ENCODE results near the gene OVCA2.

OVCA2 gene

DNA sequence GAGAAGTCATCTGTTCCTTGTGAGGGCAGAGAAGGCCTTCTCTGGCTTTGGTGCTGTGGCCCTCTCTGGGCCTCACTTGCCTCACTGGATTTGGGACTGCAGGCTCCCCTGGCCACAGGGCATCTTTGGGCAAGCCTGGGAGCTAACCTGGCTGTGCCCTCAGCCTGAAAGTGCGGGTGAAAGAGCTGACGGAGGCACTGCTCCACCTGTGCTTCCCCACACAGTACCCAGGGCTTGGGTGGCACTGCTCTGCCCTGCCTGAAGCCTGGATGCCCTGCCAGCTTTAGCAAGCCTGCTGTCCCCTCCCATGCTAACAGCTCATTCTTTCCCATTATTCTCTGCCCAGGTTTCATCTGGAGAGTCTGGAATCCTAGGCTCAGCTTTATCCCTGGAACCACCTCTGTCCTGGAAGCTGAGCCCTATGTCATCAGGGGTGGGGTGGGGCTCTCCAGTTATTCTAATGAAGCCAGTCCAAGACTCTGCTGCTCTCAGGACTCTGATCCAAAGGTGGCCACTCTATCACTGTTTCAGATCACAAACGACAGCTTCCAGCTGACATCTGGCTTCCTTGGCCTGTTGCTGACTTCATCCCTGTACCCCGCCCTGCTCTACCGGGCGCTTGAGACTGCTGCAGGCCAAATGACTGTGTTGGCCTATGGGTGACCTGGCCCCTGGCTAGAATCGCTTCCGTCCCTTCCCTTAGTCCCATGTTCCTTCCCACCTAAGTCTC lies 42.4 kb downstream of the OVCA2 start:
- TF ChIP-seq, protein P1, sequence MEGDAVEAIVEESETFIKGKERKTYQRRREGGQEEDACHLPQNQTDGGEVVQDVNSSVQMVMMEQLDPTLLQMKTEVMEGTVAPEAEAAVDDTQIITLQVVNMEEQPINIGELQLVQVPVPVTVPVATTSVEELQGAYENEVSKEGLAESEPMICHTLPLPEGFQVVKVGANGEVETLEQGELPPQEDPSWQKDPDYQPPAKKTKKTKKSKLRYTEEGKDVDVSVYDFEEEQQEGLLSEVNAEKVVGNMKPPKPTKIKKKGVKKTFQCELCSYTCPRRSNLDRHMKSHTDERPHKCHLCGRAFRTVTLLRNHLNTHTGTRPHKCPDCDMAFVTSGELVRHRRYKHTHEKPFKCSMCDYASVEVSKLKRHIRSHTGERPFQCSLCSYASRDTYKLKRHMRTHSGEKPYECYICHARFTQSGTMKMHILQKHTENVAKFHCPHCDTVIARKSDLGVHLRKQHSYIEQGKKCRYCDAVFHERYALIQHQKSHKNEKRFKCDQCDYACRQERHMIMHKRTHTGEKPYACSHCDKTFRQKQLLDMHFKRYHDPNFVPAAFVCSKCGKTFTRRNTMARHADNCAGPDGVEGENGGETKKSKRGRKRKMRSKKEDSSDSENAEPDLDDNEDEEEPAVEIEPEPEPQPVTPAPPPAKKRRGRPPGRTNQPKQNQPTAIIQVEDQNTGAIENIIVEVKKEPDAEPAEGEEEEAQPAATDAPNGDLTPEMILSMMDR (IDR thresholded peaks at IDR 0.05; ENCODE audit: insufficient read depth, low read depth, low read length, missing control alignments), result no peak
- DNase-seq (ENCODE audit: low read depth), result no peak
- H3K4me3 ChIP-seq (ENCODE audit: low read depth, low read length), result no peak overlapping the region

DNA sequence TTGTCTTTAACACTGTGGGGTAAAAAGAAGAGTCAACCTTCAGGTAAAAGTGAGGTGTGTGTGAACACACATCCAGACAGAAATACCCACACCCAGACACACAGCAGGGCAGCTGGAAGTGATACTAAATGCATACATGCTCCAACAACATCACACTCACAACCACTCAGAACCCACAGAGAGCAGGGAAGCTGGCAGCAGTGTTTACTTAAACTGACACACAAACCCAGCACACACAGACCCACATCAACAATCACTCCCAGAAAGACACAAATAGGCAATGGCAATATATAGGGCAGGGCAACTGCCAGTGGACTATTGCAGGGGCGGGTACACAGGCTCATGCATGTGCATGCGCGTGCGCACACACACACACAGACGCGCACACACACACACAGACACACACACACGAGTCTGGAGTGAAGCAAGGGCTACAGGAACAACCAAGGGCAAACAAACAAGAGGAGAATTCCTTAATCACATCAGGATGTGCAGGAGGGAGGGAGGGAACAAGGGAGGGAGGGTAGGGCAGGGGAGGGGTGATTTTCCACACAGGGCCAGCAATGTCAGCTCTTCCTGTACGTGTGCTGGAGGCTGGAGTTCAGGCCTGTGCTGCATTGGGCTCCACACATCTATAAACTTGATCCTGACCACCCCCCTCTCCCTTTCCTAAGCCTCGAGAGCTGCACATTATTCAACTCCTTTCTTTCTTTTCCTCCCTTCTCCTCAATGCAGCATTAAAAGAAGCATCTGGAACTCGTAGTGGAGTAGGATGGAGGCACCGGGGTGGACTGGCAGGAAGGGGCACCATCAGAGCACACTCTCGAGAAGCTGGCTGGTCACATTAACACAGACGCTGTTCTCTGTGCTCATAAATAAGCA lies 43.2 kb downstream of the OVCA2 start:
- no peak for DNase-seq (ENCODE audit: low read depth)
- H3K4me3 ChIP-seq (ENCODE audit: low read depth, low read length), result no peak overlapping the region
- TF ChIP-seq, protein P1 (IDR thresholded peaks at IDR 0.05; ENCODE audit: insufficient read depth, low read depth, low read length, missing control alignments), result no peak

DNA sequence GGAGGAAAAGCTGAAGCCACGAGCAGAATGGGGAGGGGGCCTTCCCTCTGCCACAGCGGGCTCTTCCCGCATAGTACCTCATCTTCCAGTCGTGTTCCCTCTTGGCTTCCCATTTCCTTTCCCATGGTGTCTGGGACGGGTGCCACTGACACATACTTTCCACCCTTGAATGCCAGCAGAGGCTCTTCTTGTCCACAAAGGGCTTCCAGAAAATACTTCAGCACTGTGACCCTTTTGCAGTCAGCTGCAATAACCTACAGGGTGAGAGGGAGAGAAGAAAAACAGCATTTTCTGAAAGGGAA lies 43.8 kb downstream of the OVCA2 start:
- TF ChIP-seq, protein P1 (IDR thresholded peaks at IDR 0.05; ENCODE audit: insufficient read depth, low read depth, low read length, missing control alignments), result no peak
- DNase-seq (ENCODE audit: low read depth), result no peak
- no peak overlapping the region for H3K4me3 ChIP-seq (ENCODE audit: low read depth, low read length)

DNA sequence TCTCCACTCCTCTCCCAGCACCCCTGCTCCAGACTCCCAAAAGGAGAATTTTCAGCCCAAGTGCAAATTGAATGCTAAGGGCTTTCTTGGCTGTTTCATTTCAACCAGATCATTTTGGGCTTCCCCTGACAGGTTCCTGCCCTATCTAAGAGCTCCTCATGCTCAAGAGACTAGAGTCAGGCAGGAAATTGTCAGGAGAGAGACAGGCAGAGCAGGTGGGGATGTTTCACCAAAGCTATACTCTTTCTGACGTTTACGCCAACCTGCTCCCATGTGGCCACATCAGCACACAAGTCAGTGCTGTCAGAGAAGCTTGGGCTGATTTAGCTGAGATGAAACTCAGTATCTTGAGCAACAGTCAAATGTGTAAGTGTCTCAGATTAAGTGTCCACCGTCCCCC lies 44.5 kb downstream of the OVCA2 start:
- peak; percentile 63 for DNase-seq (ENCODE audit: low read depth)
- H3K4me3 ChIP-seq (ENCODE audit: low read depth, low read length), result no peak overlapping the region
- TF ChIP-seq, protein P1 (IDR thresholded peaks at IDR 0.05; ENCODE audit: insufficient read depth, low read depth, low read length, missing control alignments), result no peak

DNA sequence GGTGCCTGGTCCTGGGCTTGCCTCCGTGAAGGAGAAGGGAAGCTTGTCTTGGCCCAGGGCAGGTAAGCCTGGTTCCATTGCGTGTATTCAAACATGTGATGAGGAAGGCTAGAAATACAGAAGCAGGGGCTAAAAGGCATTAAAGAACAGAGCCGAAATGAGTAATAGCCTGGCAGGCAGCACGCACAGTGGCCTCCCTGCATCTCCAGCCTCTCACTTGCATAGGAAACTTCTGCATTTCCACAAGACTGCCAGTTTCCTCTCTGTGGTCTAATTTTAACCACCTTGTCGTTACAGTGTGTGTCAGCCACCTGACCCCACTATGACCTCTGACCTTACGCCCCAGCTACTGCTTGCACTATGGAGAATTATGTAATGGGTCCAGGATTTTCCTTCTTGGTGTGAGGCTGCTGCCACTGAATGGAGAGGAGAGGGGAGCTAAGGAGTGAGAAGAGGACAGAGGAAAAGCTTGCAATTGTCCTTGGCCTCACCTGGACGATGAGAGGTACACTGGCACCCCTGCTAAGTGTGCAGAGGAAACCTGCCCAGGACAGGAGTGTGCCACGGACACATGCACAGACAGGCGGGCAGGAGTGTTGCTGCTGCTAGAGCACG lies 45.9 kb downstream of the OVCA2 start:
- peak overlapping the region; percentile 79 for H3K4me3 ChIP-seq (ENCODE audit: low read depth, low read length)
- DNase-seq (ENCODE audit: low read depth), result peak; percentile 93

DNA sequence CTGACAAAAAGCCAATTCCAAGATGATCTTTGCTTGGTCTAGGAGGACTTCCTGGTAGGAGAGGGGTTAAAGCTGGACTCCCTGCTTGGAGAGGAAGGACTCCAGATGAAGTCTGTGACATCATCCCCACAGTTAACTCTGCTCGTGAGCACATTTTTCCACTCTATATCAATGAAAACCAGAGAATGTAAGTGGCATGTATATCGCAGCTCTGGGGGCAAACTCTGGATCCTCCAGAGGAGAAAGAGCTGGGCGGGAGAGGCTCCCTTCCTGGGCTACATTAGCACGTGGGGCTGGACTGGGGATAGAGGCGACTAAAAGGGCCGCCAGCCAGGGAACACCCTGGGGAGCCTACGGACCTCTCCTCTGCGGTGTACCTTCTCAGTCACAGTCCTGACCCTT lies 47.2 kb downstream of the OVCA2 start:
- TF ChIP-seq, protein P1 (IDR thresholded peaks at IDR 0.05; ENCODE audit: insufficient read depth, low read depth, low read length, missing control alignments), result no peak
- H3K4me3 ChIP-seq (ENCODE audit: low read depth, low read length), result peak overlapping the region; percentile 79
- DNase-seq (ENCODE audit: low read depth), result peak; percentile 31

More for the DNA sequence above, 45.9 kb downstream of the OVCA2 start:
- TF ChIP-seq, protein P1 (IDR thresholded peaks at IDR 0.05; ENCODE audit: insufficient read depth, low read depth, low read length, missing control alignments), result no peak
